ENCODE data around the gene RGP1. TPM values are rescaled to one million over a fixed set of nuclear protein-coding genes. Genes with fewer than 3 reads are reported as not detected.

RGP1 gene, protein sequence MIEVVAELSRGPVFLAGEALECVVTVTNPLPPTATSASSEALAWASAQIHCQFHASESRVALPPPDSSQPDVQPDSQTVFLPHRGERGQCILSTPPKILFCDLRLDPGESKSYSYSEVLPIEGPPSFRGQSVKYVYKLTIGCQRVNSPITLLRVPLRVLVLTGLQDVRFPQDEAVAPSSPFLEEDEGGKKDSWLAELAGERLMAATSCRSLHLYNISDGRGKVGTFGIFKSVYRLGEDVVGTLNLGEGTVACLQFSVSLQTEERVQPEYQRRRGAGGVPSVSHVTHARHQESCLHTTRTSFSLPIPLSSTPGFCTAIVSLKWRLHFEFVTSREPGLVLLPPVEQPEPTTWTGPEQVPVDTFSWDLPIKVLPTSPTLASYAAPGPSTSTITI
- 25.9 and 33.7 TPM in 2 replicates for total RNA-seq (2014; rRNA removed; shearing (Covaris generic); ENCODE audit: low replicate concordance)

DNA sequence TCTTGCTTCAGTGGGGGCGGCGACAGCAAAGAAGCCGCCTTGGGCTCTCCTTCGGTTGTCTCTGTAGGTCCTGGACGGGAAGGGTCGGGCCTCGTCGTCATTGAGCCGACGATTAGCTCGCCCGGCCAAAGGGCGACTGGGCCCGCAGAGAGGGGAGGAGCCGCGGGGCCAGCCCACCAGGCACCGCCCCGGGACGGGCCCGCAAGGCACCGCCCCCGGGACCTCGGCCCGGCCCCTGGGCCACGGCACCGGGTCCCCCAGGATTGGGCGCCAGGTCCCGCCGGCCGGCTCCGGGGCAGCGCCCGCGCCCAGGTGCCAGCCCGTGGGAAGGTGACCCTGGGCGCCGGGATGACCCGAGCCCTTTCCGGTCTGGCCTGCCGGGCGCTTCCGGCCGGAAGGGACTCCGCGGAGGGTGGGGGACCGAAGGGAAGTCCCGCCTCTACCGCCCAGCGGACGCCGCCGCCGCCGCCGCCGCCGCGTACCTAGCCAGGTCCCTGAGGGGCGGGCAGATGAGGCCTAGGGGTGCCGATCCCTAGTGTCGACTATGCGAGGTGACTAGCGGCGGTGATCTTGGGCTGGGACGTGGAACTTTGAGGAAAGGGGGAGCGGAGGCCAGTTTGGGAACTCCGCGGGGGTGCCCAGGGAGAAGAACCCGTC, at the start of gene RGP1, which contains the start of gene GBA2:
RGP1 (plus strand) TSS at position 430 of the 657 bp plus-strand sequence. CDS start 469 bp downstream, outside the sequence.
GBA2 (minus strand) TSS at position 371 of the 657 bp plus-strand sequence. CDS start 524 bp downstream, outside the sequence.
- Histone ChIP-seq H3K4me3 (peak within 1 kb of the TSS; percentile 98), H3K36me3 (peaks cover 86% of the 10 kb centered on the region), H3K9me3 (no peaks in the 10 kb centered on the region), H3K27me3 (no peaks in the 10 kb centered on the region)
- peak; percentile 96 for DNase-seq

DNA sequence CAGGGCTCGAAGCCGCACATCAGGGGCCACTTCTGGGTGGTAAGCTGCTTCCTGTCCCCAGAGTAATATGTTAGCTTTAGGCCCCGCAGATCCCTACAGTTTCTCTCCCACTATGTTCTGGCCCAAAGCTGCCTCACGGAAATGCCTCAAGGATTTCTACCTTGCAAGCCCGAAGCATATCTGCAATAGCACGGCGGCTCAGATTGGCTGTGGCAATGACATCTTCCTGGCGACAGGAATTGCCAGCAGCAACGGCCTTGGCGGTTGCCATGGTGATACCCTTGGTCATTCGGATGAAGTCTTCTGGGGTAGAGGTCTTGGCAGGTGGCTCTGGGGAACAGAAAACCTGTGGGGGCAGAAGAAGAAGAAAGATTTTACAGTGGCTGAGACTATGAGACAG, 49.1 kb upstream of the RGP1 start:
- Histone ChIP-seq H3K27me3 (no peaks in the 10 kb centered on the region), H3K4me3 (no peak overlapping the region), H3K9me3 (no peaks in the 10 kb centered on the region), H3K36me3 (peaks cover 98% of the 10 kb centered on the region)
- no peak for DNase-seq

DNA sequence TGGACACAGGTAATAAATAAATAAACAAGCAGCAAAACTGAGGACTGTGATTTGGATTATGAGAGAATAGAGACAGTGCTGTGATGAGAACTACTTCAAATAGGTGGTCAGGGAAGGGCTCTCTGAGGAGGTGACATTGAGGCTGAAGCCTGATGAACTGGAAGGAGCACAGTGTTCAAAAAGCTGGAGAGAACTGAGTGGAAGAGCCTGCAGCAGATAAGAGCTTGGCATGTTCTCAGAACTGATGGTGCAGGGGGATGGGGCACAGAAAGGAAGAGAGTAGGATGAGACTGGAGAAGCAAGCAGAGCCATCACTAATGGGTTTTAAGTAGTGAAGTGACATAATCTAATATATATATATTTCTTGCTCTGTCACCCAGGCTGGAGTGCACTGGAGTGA, 48.1 kb upstream of the RGP1 start:
- Histone ChIP-seq H3K36me3 (peaks cover 100% of the 10 kb centered on the region), H3K9me3 (no peaks in the 10 kb centered on the region), H3K27me3 (no peaks in the 10 kb centered on the region), H3K4me3 (no peak overlapping the region)
- no peak for DNase-seq

DNA sequence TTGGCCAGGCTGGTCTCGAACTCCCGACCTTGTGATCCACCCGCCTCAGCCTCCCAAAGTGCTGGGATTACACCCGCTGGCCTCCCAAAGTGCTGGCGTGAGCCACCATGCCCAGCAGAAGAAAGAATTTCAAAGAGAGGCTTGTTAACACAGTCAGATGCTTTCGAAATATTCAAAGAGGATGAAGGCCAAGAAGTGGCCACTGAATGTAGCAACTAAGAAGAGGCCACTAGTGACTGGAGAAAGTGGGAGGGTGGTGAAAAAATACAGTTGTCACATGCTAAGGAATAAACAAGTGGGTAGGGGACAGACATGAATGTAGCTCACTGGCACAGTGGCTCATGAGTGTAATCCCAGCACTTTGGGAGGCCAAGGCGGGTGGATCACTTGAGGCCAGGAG, 46.4 kb upstream of the RGP1 start:
- Histone ChIP-seq H3K4me3 (no peak overlapping the region), H3K27me3 (no peaks in the 10 kb centered on the region), H3K9me3 (no peaks in the 10 kb centered on the region), H3K36me3 (peaks cover 100% of the 10 kb centered on the region)
- no peak for DNase-seq

DNA sequence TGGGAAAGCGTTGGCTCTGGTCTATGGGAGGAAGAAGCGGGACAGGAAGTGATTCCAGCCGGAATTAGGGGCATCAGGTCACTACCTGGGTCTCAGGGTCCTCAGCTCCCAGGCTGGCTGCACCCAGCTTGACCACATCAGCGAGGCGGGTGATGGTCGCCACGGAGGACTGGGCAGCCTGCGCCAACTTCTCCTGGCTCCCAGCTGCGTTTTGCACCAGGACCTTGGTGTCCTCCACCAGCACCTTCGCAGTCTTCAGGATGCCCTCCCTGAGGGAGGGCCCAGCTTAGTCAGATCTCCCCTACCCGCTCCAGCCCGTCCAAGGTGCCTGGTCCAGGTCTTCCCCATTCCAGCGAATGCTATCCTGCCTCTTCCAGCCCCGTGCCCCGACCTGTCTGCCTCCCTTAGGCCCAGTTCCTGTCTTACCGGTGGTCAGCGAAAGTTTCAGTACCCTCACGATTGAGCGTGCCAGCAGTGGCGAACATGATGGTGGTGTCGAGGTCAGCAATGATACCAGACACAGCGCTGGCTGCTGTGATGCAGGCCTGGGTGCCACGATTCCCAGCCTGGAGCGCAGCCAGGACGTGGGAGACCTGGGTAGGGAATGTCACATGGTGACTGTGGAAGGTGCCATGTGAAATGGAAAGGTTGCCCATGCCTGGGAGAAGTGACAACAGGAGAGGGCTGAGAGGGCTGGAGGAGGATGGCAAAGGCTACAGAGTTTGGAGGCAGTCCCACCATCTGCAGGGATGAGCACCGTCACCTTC, 45.0 kb upstream of the RGP1 start:
- H3K4me3 ChIP-seq = no peak overlapping the region
- H3K36me3 ChIP-seq = peaks cover 100% of the 10 kb centered on the region
- no peak for DNase-seq
- no peaks in the 10 kb centered on the region for H3K27me3 ChIP-seq
- H3K9me3 ChIP-seq = no peaks in the 10 kb centered on the region

DNA sequence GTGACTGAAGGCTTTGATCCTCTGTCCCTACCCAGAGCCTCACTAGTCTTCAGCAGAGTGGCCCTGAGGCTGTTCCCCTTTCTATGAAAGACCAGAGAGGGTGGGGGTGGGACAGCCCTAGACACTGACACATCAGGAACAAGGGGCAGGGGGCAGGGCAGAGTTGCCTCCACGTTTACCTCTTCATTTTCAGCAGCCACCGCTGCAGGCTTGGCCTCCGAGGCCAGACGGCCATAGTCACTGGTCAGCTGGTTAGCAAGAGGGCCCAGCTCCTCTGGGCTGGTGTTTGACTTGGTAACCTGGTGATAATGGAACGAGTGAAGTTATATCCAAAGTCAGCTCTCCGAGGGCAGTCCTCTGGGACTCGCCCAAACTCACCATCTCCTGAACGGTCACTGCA, 43.7 kb upstream of the RGP1 start:
- no peak for DNase-seq
- Histone ChIP-seq H3K4me3 (no peak overlapping the region), H3K9me3 (no peaks in the 10 kb centered on the region)

DNA sequence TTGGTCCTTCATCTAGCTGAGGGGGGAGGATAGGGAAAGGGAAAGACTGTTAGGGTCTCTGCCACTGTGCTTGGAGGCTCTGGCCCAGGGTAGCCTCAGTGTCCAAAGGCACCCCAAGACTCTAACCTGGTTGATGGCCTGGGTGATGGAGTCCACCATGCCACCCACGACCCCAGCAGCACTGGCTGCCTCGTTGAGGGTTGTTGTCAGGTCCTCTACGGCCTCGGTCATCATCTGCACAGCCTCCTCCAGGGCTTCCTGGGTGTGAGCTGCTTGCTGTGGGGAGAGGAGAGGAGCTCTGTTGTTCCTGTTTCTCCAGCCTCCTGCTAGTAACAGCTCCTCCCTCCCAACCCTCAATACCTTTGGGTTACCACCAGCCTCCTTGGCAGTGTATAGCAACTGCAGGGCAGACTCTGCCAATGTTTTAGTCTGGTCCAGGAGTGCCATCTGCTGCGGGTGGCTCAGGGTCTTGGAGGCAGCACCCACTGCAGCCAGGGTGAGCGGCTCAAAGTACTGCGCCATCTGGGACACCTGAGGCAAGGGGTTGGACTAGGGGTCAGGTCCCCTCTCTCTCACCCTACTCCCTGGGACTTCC, 43.2 kb upstream of the RGP1 start:
- Histone ChIP-seq H3K27me3 (no peaks in the 10 kb centered on the region), H3K36me3 (peaks cover 95% of the 10 kb centered on the region), H3K9me3 (no peaks in the 10 kb centered on the region), H3K4me3 (no peak overlapping the region)
- DNase-seq = no peak

More for the DNA sequence above, 43.7 kb upstream of the RGP1 start:
- Histone ChIP-seq H3K27me3 (no peaks in the 10 kb centered on the region), H3K36me3 (peaks cover 95% of the 10 kb centered on the region)

DNA sequence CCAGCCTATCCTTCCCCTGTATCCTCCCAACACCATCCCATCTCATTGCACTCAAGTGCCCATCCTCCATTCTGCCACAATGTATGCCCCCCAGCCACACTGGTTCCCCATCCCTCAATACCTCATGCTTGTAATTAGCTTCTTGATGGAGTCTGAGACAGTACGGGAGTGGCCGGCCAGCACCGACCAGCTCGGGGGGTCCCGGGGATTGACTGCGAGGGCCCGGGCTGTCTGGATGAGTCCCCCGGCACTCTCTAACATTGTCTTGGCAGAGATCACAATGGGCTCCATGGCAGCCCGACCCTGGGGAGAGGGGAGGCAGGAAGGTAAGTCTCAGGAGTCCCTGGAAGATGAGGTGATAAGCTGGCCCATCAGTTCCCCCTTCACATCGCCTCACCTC, 42.1 kb upstream of the RGP1 start:
- peaks cover 95% of the 10 kb centered on the region for H3K36me3 ChIP-seq
- DNase-seq = no peak
- no peaks in the 10 kb centered on the region for H3K27me3 ChIP-seq
- H3K9me3 ChIP-seq = no peaks in the 10 kb centered on the region
- no peak overlapping the region for H3K4me3 ChIP-seq

DNA sequence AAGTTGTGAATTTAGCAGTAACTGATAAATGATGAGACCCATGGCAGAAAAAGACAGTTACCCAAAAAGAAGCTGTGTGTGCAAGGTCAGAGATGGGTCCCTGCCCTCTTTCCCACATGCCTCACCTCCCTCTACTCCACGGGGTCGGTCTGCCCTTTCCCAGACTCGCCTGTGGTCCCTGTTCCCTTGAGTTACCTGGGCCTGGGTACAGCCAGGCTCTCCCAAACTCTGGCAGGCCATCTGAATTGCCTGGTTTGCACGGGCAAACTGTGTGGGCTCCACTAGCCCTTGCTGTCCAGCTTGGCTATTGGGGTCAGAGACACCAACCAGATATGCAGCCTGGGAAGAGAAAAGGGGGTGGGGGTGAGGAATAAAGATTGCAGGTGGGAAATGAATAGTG, 40.9 kb upstream of the RGP1 start:
- Histone ChIP-seq H3K36me3 (peaks cover 95% of the 10 kb centered on the region), H3K9me3 (no peaks in the 10 kb centered on the region), H3K27me3 (no peaks in the 10 kb centered on the region), H3K4me3 (no peak overlapping the region)
- no peak for DNase-seq

DNA sequence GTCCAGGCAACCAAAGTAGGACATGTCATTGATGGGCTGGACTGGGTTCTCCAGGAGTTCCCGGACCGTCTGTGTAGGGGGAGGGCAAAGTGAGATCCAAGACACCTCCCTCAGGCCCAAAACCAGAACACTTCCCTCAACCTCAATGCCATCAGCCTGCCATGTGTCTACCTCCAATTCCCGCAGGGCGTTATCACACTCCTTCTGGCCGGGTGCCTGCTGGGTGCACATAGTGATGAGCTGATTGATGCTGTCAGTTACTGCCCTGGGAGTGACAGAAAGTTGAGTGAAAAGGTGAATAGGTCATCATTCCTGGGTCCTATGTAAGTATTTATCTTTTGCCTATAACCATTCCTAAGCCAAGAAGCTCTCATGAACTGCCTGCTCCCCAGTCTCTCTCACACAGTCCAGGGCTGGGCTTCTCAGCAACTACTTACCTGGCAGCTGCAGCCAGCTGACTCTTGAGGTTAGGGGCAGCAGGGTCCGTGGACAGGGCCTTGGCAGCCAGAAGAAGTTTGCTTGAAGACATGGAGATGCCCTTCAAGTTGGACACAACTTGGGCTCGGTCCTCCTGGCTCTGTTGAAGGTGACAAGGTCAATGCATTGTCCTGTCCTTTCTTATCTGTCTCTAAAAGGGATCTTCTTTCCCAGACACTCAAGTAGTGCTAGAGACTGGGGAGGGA, 38.1 kb upstream of the RGP1 start:
- H3K4me3 ChIP-seq = no peak overlapping the region
- peaks cover 95% of the 10 kb centered on the region for H3K36me3 ChIP-seq
- DNase-seq = no peak
- H3K27me3 ChIP-seq = no peaks in the 10 kb centered on the region
- no peaks in the 10 kb centered on the region for H3K9me3 ChIP-seq

DNA sequence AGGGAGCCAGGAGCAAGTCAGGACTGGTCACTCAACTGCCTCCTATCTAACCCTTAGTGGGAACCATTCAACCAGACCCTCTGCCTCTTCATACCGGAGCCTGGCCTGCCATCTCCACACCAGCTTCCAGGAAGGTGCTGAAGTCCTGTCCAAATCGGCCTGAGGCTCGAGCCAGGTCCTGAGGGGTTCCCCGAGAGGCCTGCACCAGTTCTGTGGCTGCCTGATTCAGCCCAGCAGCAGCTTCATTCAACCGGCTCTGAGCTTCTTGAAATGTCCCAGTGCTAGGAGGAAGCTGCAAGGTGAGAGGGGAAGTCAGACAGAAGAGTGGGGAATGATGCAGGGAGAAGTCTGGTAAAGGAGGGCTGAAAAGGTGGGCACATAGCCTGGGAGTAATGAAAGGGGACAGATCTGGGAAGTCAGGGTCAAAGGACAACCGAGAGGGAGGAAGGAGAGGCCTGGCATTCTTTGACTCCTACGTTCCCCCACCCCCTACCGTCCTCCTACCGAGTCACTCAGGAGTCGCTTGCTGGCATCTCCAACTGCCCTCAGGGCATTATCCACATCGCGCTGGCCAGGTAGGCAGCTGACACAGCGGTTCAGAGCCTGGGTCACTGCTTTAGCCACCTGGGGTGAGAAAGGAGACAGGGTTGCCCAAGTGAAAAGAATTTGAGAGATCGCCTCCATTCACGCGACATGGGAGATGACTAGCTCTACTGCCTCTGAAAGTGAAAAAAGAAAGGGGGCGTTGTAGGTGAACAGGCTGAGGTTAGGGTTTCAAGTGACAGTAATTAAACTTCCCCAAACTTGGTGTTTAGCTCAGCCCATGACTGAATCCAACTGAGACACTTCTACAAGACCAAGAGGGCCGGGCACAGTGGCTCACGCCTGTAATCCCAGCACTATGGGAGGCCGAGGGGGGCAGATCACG, 37.3 kb upstream of the RGP1 start:
- DNase-seq = no peak
- Histone ChIP-seq H3K9me3 (no peaks in the 10 kb centered on the region), H3K27me3 (no peaks in the 10 kb centered on the region), H3K36me3 (peaks cover 95% of the 10 kb centered on the region), H3K4me3 (no peak overlapping the region)

DNA sequence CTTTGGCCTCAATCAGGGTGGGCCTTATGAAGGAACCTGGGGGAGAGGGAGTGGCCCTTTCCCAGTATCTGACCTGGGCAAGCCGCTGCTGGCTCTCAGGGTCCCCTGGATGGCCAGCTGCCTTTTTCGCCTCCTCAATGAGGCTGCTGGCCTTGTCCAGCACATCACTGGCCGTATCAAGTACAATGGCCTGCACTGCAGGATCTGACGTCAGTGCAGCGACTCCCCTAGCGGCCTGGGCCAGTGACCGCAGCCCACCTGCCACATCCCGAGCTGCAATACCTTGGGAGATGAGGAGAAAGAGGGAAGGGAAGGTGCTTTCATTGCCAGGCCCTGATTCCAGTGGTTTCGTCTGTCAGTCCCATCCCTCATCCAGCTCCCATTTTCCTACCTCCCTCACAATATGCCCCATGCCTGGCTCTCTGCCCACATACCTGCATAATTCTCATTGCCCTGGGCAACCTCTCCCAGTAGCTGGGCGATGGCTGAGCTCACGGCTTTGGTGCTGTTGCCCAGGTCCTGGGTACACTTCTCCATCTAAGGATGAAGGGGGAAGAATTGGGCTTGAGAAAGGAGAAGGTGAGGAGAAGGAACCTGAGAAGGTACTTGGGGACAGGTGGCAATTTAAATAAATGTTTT, 36.2 kb upstream of the RGP1 start:
- Histone ChIP-seq H3K4me3 (no peak overlapping the region), H3K27me3 (no peaks in the 10 kb centered on the region), H3K36me3 (peaks cover 95% of the 10 kb centered on the region), H3K9me3 (no peaks in the 10 kb centered on the region)
- no peak for DNase-seq

DNA sequence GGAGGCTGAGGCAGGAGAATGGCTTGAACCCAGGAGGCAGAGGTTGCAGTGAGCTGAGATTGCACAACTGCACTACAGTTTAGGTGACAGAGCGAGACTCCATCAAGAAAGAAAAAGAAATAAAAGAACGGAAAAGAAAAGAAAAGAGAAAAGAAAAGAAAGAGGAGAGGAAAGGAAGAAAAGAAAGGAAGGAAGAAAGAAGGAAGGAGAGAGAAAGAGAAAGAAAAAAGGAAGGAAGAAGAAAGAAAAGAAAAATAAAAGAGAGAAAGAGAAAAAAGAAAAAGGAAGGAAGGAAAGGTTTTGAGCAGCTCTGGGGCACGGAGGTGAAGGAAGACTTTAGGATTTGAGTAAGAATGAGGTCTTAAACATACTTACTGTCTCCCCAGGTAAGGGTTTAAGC, 35.5 kb upstream of the RGP1 start:
- no peak for DNase-seq
- no peaks in the 10 kb centered on the region for H3K9me3 ChIP-seq
- H3K27me3 ChIP-seq = no peaks in the 10 kb centered on the region
- H3K36me3 ChIP-seq = peaks cover 95% of the 10 kb centered on the region
- no peak overlapping the region for H3K4me3 ChIP-seq

DNA sequence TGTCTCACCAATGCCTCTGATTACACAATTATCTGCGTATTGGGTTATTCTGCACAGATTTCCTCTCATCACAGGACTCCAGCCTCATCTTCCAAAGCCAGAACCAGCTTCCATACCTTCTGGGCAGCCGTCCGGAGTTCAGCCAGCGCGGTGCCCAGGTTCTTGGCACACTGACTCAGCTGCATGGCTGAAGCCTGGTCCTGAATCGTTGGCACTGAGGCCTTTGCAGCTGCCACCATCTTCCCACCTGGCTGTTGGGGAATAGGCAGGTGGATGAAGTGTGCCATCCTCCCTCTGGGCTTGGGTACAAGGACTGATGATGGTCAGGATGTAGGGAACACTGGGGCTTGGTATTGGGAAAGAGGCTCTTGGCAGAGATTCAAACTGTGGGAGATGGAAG, 35.0 kb upstream of the RGP1 start:
- no peak overlapping the region for H3K4me3 ChIP-seq
- peaks cover 95% of the 10 kb centered on the region for H3K36me3 ChIP-seq
- H3K9me3 ChIP-seq = no peaks in the 10 kb centered on the region
- DNase-seq = no peak
- no peaks in the 10 kb centered on the region for H3K27me3 ChIP-seq

All from MG63 (cell line).